ENCODE data around the gene TRPT1.

The TRPT1 gene

DNA sequence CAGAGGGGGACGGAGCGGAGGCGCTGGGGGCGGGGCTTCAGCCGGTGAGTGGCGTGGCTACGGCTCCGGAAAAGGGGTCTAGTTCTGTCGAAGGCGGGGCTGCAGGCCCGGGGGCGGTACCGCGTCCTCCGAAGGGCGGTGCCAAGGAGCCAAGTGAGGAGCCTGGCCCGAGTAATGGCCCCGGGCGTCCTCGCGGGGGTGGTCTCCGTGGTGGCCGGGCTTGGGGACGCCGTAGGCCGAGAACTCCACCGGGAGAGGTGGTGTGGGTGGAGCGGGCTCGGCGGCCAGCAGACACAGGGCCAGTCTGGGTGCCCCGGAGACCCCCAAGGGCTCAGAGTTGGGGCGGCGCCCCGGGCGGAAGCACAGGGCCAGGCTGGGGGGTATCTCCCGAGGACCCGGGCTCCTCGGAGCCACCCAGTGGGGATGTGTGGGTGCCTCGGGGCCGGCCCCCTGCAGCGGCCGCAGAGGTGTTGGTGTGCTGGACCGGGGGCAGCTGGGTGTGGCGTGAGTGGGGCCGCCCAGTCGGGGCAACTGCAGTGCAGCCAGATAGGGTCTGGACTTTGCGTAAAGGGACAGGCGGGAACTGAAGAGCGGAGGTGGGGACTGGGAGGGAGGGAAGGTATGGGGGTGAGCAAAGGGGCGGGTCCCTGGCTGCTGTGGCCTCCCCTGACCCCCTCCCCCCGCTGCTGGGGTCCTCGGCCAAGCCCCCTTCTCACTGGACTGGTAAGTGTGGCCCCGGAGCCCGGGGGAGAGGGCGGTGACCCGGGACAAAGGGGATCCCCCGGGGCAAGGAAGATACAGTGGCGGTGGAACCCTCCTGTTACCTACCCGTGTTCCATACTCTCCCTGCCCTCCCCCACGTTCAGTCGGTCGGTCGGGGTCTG is 15.7 kb upstream of the TRPT1 start (continued):
- TF ChIP-seq, protein P1, sequence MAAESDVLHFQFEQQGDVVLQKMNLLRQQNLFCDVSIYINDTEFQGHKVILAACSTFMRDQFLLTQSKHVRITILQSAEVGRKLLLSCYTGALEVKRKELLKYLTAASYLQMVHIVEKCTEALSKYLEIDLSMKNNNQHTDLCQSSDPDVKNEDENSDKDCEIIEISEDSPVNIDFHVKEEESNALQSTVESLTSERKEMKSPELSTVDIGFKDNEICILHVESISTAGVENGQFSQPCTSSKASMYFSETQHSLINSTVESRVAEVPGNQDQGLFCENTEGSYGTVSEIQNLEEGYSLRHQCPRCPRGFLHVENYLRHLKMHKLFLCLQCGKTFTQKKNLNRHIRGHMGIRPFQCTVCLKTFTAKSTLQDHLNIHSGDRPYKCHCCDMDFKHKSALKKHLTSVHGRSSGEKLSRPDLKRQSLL (tag by site-specific recombination; IDR thresholded peaks at IDR 0.05) = no peak
- no peak for TF ChIP-seq ZNF530 (tag by site-specific recombination; IDR thresholded peaks at IDR 0.05; ENCODE audit: low read depth)
- TF ChIP-seq ZNF37A (tag by site-specific recombination; IDR thresholded peaks at IDR 0.05) = no peak
- no peak for TF ChIP-seq ZNF626 (tag by site-specific recombination; IDR thresholded peaks at IDR 0.05)
- no peak for TF ChIP-seq ZNF10 (tag by site-specific recombination; IDR thresholded peaks at IDR 0.05)
- TF ChIP-seq ZNF114 (tag by site-specific recombination; IDR thresholded peaks at IDR 0.05) = no peak
- TF ChIP-seq BCL11A (tag by site-specific recombination; IDR thresholded peaks at IDR 0.05; ENCODE audit: low read depth) = no peak
- no peak for TF ChIP-seq ZNF24 (tag by site-specific recombination; IDR thresholded peaks at IDR 0.05)
- peak; percentile 87 for TF ChIP-seq SP2 (tag by site-specific recombination; IDR thresholded peaks at IDR 0.05)
- TF ChIP-seq, protein P2, sequence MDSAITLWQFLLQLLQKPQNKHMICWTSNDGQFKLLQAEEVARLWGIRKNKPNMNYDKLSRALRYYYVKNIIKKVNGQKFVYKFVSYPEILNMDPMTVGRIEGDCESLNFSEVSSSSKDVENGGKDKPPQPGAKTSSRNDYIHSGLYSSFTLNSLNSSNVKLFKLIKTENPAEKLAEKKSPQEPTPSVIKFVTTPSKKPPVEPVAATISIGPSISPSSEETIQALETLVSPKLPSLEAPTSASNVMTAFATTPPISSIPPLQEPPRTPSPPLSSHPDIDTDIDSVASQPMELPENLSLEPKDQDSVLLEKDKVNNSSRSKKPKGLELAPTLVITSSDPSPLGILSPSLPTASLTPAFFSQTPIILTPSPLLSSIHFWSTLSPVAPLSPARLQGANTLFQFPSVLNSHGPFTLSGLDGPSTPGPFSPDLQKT (IDR thresholded peaks at IDR 0.05; ENCODE audit: borderline replicate concordance, low read depth, low read length) = no peak
- no peak for TF ChIP-seq FEZF1 (tag by site-specific recombination; IDR thresholded peaks at IDR 0.05)
- no peak for TF ChIP-seq ZNF354C (tag by site-specific recombination; IDR thresholded peaks at IDR 0.05; ENCODE audit: borderline replicate concordance, low read depth)
- TF ChIP-seq ZNF658 (tag by site-specific recombination; IDR thresholded peaks at IDR 0.05) = no peak
- TF ChIP-seq, protein P3, sequence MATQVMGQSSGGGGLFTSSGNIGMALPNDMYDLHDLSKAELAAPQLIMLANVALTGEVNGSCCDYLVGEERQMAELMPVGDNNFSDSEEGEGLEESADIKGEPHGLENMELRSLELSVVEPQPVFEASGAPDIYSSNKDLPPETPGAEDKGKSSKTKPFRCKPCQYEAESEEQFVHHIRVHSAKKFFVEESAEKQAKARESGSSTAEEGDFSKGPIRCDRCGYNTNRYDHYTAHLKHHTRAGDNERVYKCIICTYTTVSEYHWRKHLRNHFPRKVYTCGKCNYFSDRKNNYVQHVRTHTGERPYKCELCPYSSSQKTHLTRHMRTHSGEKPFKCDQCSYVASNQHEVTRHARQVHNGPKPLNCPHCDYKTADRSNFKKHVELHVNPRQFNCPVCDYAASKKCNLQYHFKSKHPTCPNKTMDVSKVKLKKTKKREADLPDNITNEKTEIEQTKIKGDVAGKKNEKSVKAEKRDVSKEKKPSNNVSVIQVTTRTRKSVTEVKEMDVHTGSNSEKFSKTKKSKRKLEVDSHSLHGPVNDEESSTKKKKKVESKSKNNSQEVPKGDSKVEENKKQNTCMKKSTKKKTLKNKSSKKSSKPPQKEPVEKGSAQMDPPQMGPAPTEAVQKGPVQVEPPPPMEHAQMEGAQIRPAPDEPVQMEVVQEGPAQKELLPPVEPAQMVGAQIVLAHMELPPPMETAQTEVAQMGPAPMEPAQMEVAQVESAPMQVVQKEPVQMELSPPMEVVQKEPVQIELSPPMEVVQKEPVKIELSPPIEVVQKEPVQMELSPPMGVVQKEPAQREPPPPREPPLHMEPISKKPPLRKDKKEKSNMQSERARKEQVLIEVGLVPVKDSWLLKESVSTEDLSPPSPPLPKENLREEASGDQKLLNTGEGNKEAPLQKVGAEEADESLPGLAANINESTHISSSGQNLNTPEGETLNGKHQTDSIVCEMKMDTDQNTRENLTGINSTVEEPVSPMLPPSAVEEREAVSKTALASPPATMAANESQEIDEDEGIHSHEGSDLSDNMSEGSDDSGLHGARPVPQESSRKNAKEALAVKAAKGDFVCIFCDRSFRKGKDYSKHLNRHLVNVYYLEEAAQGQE (tag by site-specific recombination; IDR thresholded peaks at IDR 0.05) = no peak
- TF ChIP-seq ZNF558 (tag by site-specific recombination; IDR thresholded peaks at IDR 0.05) = no peak
- no peak for TF ChIP-seq ZNF585B (tag by site-specific recombination; IDR thresholded peaks at IDR 0.05)
- TF ChIP-seq SCRT1 (tag by site-specific recombination; IDR thresholded peaks at IDR 0.05; ENCODE audit: borderline replicate concordance) = no peak
- TF ChIP-seq ZNF660 (tag by site-specific recombination; IDR thresholded peaks at IDR 0.05) = no peak
- TF ChIP-seq ZNF202 (tag by site-specific recombination; IDR thresholded peaks at IDR 0.05; ENCODE audit: borderline replicate concordance) = no peak
- TF ChIP-seq ZNF670 (tag by site-specific recombination; IDR thresholded peaks at IDR 0.05; ENCODE audit: low read depth) = no peak
- TF ChIP-seq ZNF324 (tag by site-specific recombination; IDR thresholded peaks at IDR 0.05) = 0 out of 2 replicates have a peak, but pooled peaks have one; percentile 20
- no peak for TF ChIP-seq MEIS1 (CRISPR knock-in tag; IDR thresholded peaks at IDR 0.05; ENCODE audit: borderline replicate concordance)
- TF ChIP-seq, protein P4, sequence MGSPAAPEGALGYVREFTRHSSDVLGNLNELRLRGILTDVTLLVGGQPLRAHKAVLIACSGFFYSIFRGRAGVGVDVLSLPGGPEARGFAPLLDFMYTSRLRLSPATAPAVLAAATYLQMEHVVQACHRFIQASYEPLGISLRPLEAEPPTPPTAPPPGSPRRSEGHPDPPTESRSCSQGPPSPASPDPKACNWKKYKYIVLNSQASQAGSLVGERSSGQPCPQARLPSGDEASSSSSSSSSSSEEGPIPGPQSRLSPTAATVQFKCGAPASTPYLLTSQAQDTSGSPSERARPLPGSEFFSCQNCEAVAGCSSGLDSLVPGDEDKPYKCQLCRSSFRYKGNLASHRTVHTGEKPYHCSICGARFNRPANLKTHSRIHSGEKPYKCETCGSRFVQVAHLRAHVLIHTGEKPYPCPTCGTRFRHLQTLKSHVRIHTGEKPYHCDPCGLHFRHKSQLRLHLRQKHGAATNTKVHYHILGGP (tag by site-specific recombination; IDR thresholded peaks at IDR 0.05) = no peak
- no peak for TF ChIP-seq ZNF677 (tag by site-specific recombination; IDR thresholded peaks at IDR 0.05)
- no peak for TF ChIP-seq ZNF555 (tag by site-specific recombination; conservative IDR thresholded peaks at IDR 0.05)
- TF ChIP-seq MYNN (tag by site-specific recombination; IDR thresholded peaks at IDR 0.05; ENCODE audit: borderline replicate concordance) = no peak
- no peak for TF ChIP-seq ZNF549 (tag by site-specific recombination; IDR thresholded peaks at IDR 0.05)
- TF ChIP-seq, protein P5, sequence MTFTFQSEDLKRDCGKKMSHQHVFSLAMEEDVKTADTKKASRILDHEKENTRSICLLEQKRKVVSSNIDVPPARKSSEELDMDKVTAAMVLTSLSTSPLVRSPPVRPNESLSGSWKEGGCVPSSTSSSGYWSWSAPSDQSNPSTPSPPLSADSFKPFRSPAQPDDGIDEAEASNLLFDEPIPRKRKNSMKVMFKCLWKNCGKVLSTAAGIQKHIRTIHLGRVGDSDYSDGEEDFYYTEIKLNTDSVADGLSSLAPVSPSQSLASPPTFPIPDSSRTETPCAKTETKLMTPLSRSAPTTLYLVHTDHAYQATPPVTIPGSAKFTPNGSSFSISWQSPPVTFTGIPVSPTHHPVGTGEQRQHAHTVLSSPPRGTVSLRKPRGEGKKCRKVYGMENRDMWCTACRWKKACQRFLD (tag by site-specific recombination; IDR thresholded peaks at IDR 0.05) = no peak
- TF ChIP-seq ZBTB1 (tag by site-specific recombination; IDR thresholded peaks at IDR 0.05) = no peak
- peak; percentile 96 for TF ChIP-seq ZNF600 (tag by site-specific recombination; IDR thresholded peaks at IDR 0.05)

All from HEK293 (cell line).